ENCODE results near the gene GALE. TPM values are rescaled to one million over a fixed set of nuclear protein-coding genes. Genes with fewer than 3 reads are reported as not detected.

The GALE gene
- total RNA-seq, 4 donors from 2014 or later: 7.4 to 25.2 (median 12.9) TPM

DNA sequence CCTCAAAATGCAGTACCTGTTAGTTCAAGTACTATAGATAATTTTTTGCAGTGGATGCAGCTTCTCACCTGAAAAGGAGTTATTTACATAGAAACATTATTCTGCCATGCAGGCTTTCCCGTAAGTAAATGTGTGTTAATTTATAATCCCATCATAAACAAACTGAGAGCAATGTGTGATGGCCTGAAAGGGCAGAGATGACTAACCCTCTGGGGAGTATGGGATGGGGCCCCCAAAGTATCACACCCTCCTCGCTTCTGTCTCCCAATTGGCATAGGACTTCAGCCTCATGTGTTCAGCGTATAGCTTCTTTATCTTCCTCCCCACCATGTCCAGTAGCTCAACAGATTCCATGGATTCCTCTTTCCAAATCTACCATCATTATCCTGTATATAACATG, 17.1 kb upstream of the GALE start:
- H3K27me3 ChIP-seq: no peaks in the 10 kb centered on the region
- H3K9me3 ChIP-seq: no peaks in the 10 kb centered on the region
- ATAC-seq: no peak
- TF ChIP-seq, protein P1, sequence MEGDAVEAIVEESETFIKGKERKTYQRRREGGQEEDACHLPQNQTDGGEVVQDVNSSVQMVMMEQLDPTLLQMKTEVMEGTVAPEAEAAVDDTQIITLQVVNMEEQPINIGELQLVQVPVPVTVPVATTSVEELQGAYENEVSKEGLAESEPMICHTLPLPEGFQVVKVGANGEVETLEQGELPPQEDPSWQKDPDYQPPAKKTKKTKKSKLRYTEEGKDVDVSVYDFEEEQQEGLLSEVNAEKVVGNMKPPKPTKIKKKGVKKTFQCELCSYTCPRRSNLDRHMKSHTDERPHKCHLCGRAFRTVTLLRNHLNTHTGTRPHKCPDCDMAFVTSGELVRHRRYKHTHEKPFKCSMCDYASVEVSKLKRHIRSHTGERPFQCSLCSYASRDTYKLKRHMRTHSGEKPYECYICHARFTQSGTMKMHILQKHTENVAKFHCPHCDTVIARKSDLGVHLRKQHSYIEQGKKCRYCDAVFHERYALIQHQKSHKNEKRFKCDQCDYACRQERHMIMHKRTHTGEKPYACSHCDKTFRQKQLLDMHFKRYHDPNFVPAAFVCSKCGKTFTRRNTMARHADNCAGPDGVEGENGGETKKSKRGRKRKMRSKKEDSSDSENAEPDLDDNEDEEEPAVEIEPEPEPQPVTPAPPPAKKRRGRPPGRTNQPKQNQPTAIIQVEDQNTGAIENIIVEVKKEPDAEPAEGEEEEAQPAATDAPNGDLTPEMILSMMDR (IDR thresholded peaks at IDR 0.05): no peak
- TF ChIP-seq EP300 (IDR thresholded peaks at IDR 0.05) (no peak), POLR2A (IDR thresholded peaks at IDR 0.05) (no peak), POLR2AphosphoS5 (IDR thresholded peaks at IDR 0.05) (no peak)
- H3K36me3 ChIP-seq: peaks cover 0 to 77% of the 10 kb centered on the region in 2 donors
- no peak overlapping the region for H3K4me3 ChIP-seq
- 77 to 83% methylated on average over 2 to 3 of the region's 3 CpGs for WGBS, 2 donors (ENCODE audit: low coverage in 1 of 2)
- H3K27ac ChIP-seq: no peak overlapping the region
- H3K4me1 ChIP-seq: no peaks in the 10 kb centered on the region

DNA sequence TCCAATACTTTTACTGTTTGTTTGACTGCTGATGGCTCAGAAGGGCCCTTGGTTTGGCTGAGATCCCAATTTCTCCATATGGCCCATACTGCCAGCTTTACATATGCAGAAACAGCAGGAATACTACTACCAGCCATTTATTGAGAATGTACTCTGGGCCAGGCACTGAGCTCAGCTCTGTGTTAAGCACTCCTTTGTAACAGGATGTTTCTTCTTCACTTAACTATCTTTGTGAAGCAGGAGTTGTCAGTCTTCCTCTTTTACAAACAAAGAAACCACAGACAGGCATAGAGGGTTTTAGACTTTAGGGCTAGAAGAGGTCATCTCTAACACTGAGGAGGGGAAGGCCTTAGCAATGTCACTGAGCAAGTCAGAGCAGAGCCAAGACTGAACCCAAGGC, 16.4 kb upstream of the GALE start:
- ATAC-seq: no peak
- no peak for TF ChIP-seq POLR2A (IDR thresholded peaks at IDR 0.05)
- TF ChIP-seq, protein P1 (IDR thresholded peaks at IDR 0.05): no peak
- no peak for TF ChIP-seq EP300 (IDR thresholded peaks at IDR 0.05)
- no peak for TF ChIP-seq POLR2AphosphoS5 (IDR thresholded peaks at IDR 0.05)
- H3K27ac ChIP-seq: no peak overlapping the region
- H3K4me3 ChIP-seq: no peak overlapping the region
- peaks cover 0 to 84% of the 10 kb centered on the region in 2 donors for H3K36me3 ChIP-seq
- H3K4me1 ChIP-seq: no peaks in the 10 kb centered on the region
- no peaks in the 10 kb centered on the region for H3K27me3 ChIP-seq
- H3K9me3 ChIP-seq: no peaks in the 10 kb centered on the region

DNA sequence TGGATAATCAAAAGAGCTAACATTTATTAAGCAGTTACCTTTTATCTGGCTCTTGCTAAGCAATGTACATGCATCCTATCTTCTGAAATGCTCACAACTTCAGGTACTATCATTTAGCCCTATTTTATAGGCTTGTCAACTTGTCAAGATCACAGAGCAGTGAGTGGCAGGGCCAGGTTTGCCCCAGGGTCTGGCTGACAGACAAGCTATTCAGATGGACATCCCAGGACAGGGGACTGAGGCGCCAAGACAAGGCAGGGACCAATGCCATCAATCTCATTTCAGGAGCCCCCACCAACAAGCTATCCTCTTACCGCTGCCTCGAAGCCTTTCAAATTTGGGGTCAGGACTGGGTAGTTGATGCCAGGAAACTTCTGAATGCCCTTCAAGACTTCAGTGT, 15.8 kb upstream of the GALE start:
- TF ChIP-seq POLR2AphosphoS5 (IDR thresholded peaks at IDR 0.05): no peak
- TF ChIP-seq, protein P1 (IDR thresholded peaks at IDR 0.05): no peak
- TF ChIP-seq POLR2A (IDR thresholded peaks at IDR 0.05): no peak
- TF ChIP-seq EP300 (IDR thresholded peaks at IDR 0.05): no peak
- H3K36me3 ChIP-seq: peaks cover 0 to 86% of the 10 kb centered on the region in 2 donors
- no peak overlapping the region for H3K4me3 ChIP-seq
- no peaks in the 10 kb centered on the region for H3K9me3 ChIP-seq
- no peak overlapping the region for H3K27ac ChIP-seq
- H3K4me1 ChIP-seq: no peaks in the 10 kb centered on the region
- H3K27me3 ChIP-seq: no peaks in the 10 kb centered on the region
- 87% methylated on average over 3 of the region's 3 CpGs; no CpG with 5 or more reads in 1 of the 2 donors for WGBS, 2 donors (ENCODE audit: low coverage in 1 of 2)
- no peak for ATAC-seq

GRCh38 chr1:23814016-23814415, 13.5 kb upstream of the GALE start:
- no peak for ATAC-seq

More at GRCh38 chr1:23814016-23814415, 13.5 kb upstream of the GALE start:
- no peak overlapping the region for H3K27ac ChIP-seq
- H3K9me3 ChIP-seq: no peaks in the 10 kb centered on the region
- H3K36me3 ChIP-seq: peaks cover 0 to 72% of the 10 kb centered on the region in 2 donors
- no peak overlapping the region for H3K4me3 ChIP-seq
- H3K27me3 ChIP-seq: no peaks in the 10 kb centered on the region
- 80 to 92% methylated on average over 1 to 2 of the region's 4 CpGs for WGBS, 2 donors (ENCODE audit: low coverage in 1 of 2)
- TF ChIP-seq, protein P1 (IDR thresholded peaks at IDR 0.05): no peak
- TF ChIP-seq EP300 (IDR thresholded peaks at IDR 0.05) (no peak), POLR2AphosphoS5 (IDR thresholded peaks at IDR 0.05) (no peak), POLR2A (IDR thresholded peaks at IDR 0.05) (no peak)
- H3K4me1 ChIP-seq: peaks cover 0 to 13% (median 0%) of the 10 kb centered on the region in 3 donors

Measured in gastroesophageal sphincter (tissue), 4 donors.